CD4-positive, alpha-beta T cell (primary cell): ENCODE measurements around the gene CPNE2. TPM values are rescaled to one million over a fixed set of nuclear protein-coding genes. Genes with fewer than 3 reads are reported as not detected.

ENCODE experiments used
- ATAC-seq: fragments of 200-7000 bp; cut with Tn5 transposase; one replicate; pipeline ENCODE4 v1.10.0; 2022; ENCODE audit warnings: mild to moderate bottlenecking; ENCODE audit not compliant: poor library complexity
- CTCF ChIA-PET: fragments of 350-600 bp; sonication (Branson Sonifier 250); formaldehyde crosslinking; loops from one replicate; lab custom pipeline; 2021; ENCODE audit warnings: antibody characterized with exemption, inconsistent platforms; lab: Charles Lee
- POLR2A ChIA-PET: fragments of 350-600 bp; sonication (Branson Sonifier 250); formaldehyde crosslinking; loops from one replicate; lab custom pipeline; 2021; ENCODE audit warnings: antibody characterized with exemption, inconsistent platforms; lab: Charles Lee
- DNase-seq, 14 experiments: peaks; one replicate each; pipeline ENCODE4 v3.0.0-alpha.2; 2013 to 2020; ENCODE audit warnings: mixed read lengths in 2 of 14
- H3K27ac ChIP-seq, 2 donors: one replicate each; pipeline versions ENCODE4 v1.5.1 to v1.7.0; 2013; ENCODE audit warnings: low read length in 2 of 2, low read depth in 1 of 2, mild to moderate bottlenecking in 1 of 2
- H3K27me3 ChIP-seq, 2 experiments: 1 replicate in 1 of 2; 2 replicates in 1 of 2; pipeline versions ENCODE4 v1.6.1 to v1.7.0; 2013; ENCODE audit warnings: low read length in 2 of 2, control low read depth in 1 of 2, mild to moderate bottlenecking in 1 of 2, moderate library complexity in 1 of 2; ENCODE audit not compliant: insufficient read depth in 2 of 2, control insufficient read depth in 1 of 2
- H3K36me3 ChIP-seq: one replicate; pipeline ENCODE4 v1.6.1; 2013; ENCODE audit warnings: low read length, control low read depth; ENCODE audit not compliant: insufficient read depth
- H3K4me1 ChIP-seq: one replicate; pipeline ENCODE4 v1.6.1; 2013; ENCODE audit warnings: low read length, control low read depth; ENCODE audit not compliant: insufficient read depth
- H3K4me3 ChIP-seq: one replicate; pipeline ENCODE4 v1.5.1; 2013; ENCODE audit warnings: mild to moderate bottlenecking, low read length, moderate library complexity
- H3K9me3 ChIP-seq, 2 experiments: 1 replicate in 1 of 2; 2 replicates in 1 of 2; pipeline versions ENCODE4 v1.6.1 to v1.7.0; 2013; ENCODE audit warnings: low read length in 2 of 2, mild to moderate bottlenecking in 2 of 2, control low read depth in 1 of 2, moderate library complexity in 1 of 2; ENCODE audit not compliant: control insufficient read depth in 1 of 2, insufficient read depth in 1 of 2
- H3K27ac Mint-ChIP-seq: one replicate; pipeline ENCODE4 v1.8.0; 2020; ENCODE audit warnings: mixed read lengths
- H3K27me3 Mint-ChIP-seq: one replicate; pipeline ENCODE4 v1.8.0; 2021; ENCODE audit warnings: mixed read lengths
- H3K36me3 Mint-ChIP-seq: one replicate; pipeline ENCODE4 v1.8.0; 2021; ENCODE audit warnings: low read depth, mixed read lengths
- H3K4me1 Mint-ChIP-seq: one replicate; pipeline ENCODE4 v1.8.0; 2021; ENCODE audit warnings: low read depth, mixed read lengths
- H3K4me3 Mint-ChIP-seq: one replicate; pipeline ENCODE4 v1.8.0; 2020; ENCODE audit warnings: mild to moderate bottlenecking, mixed read lengths
- H3K9me3 Mint-ChIP-seq: one replicate; pipeline ENCODE4 v1.8.0; 2020; ENCODE audit warnings: mixed read lengths
- CTCF ChIP-seq: fragments of 200-600 bp; IDR thresholded peaks from one replicate; pipeline ENCODE4 v1.8.0; 2022; ENCODE audit warnings: antibody characterized with exemption, mild to moderate bottlenecking
- intact Hi-C, 2 experiments: fragments of 100-400 bp; cut with DNase I in 1 of 2; cut with micrococcal nuclease in 1 of 2; formaldehyde crosslinking; loops; one replicate each; pipeline versions ENCODE4 v1.15.1 to v1.9.0; 2023 to 2025; cut with DNase I, micrococcal nuclease
- total RNA-seq, 174 experiments: library from RNA in 2 of 174; stranded (reverse) in 2 of 174; gene quantifications; one replicate each; pipeline ENCODE4 v1.2.3 and lab custom pipeline; 2021 to 2026

The CPNE2 gene
- total RNA-seq, 2 experiments from 2014 or later, result 2.2 to 3.5 TPM

DNA sequence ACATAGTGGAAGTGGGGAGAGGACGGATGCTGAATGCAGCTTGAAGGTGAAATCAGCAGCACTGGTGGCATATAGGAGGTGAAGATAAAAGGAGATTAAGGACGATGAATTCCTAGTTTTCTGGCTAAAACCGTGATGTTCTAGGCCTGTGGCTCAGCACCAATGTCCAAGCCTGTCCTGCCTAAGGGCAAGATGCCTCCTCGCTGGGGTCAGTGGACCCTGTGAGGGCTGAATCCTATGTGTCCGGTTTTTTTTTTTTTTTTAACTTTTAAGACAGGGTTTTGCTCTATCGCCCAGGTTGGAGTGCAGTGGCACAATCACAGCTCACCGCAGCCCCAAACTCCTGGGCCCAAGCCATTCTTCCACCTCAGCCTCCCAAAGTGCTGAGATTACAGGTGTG, 12.8 kb downstream of the CPNE2 start:
- no peak for DNase-seq
- Mint-ChIP-seq H3K4me1 (peaks cover 22% of the 10 kb centered on the region), H3K27ac (no peak overlapping the region), H3K27me3 (no peaks in the 10 kb centered on the region), H3K4me3 (no peak overlapping the region), H3K9me3 (no peaks in the 10 kb centered on the region), H3K36me3 (no peaks in the 10 kb centered on the region)
- H3K4me3 ChIP-seq, result no peak overlapping the region
- TF ChIP-seq CTCF, result no peak
- intact Hi-C loops, result no loop called here
- ChIA-PET CTCF (no interaction called here), POLR2A (no interaction called here)
- H3K27me3 ChIP-seq, result no peaks in the 10 kb centered on the region
- no peaks in the 10 kb centered on the region for H3K9me3 ChIP-seq
- peaks cover 25% of the 10 kb centered on the region for H3K4me1 ChIP-seq
- no peak overlapping the region for H3K27ac ChIP-seq
- no peaks in the 10 kb centered on the region for H3K36me3 ChIP-seq
- no peak for ATAC-seq

DNA sequence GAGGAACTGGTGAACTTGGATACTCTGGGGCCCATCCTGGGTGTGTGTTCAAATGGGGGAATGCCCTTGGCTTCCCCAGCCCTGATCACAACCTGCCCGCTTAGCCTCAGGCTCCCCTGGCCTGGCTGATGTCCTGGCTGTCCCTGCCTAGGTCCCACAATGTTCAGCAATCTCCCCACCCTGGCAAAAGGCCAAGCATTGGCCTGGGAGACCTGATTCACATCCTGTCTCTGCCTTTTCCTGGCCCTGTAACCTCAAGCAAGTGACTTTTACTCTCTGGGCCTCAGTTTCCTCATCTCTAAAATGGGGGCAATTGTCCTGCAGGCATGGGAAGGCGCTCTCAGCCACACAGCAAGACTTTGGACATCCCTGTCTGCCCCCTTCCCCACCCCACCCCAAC, 14.4 kb downstream of the CPNE2 start:
- DNase-seq (no peak), ATAC-seq (no peak)
- Histone ChIP-seq H3K9me3 (no peaks in the 10 kb centered on the region), H3K36me3 (no peaks in the 10 kb centered on the region), H3K4me1 (peaks cover 25% of the 10 kb centered on the region), H3K27ac (no peak overlapping the region), H3K27me3 (no peaks in the 10 kb centered on the region), H3K4me3 (no peak overlapping the region)
- Mint-ChIP-seq H3K27me3 (no peaks in the 10 kb centered on the region), H3K4me1 (peaks cover 13% of the 10 kb centered on the region), H3K27ac (no peak overlapping the region), H3K4me3 (no peak overlapping the region), H3K9me3 (no peaks in the 10 kb centered on the region), H3K36me3 (no peaks in the 10 kb centered on the region)
- POLR2A ChIA-PET, result no interaction called here
- intact Hi-C loops, result no loop called here
- CTCF ChIA-PET, result no interaction called here
- no peak for TF ChIP-seq CTCF

DNA sequence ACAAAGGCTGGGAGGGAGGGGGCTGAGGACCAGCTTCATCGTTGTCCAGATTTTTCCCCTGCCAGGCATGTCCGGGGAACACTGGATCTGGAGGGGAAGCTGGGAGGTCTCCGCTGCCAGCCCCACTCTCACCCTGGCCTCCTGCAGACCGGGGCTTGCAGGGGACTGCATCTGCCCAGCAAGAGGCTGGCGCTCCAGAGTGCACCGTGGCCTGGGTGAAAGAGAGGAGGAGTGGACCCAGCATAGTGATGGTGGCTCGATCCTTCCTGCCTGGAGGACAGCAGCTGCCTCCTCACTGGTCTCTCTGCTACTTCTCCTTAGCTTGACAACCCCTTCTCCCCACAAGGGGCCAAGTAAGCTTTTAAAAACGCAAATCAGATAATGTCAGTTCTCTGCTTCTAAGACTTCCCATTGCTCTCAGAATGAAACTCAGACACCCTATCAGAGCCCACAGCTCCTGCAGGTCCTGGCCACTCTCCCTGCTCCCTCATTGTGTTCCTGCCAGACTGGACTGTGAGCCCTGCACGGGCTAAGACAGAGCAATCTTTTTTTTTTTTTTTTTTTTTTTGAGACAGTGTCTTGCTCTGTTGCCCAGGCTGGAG, 15.0 kb downstream of the CPNE2 start:
- H3K27ac Mint-ChIP-seq, result no peak overlapping the region

More for the DNA sequence above, 15.0 kb downstream of the CPNE2 start:
- ATAC-seq (no peak), DNase-seq (no peak)
- Mint-ChIP-seq H3K27me3 (no peaks in the 10 kb centered on the region), H3K9me3 (no peaks in the 10 kb centered on the region), H3K4me1 (peaks cover 13% of the 10 kb centered on the region), H3K4me3 (no peak overlapping the region), H3K36me3 (no peaks in the 10 kb centered on the region)
- no peaks in the 10 kb centered on the region for H3K27me3 ChIP-seq
- CTCF ChIA-PET, result no interaction called here
- intact Hi-C loops, result no loop called here
- peaks cover 25% of the 10 kb centered on the region for H3K4me1 ChIP-seq
- H3K9me3 ChIP-seq, result no peaks in the 10 kb centered on the region
- H3K4me3 ChIP-seq, result no peak overlapping the region
- H3K27ac ChIP-seq, result no peak overlapping the region
- H3K36me3 ChIP-seq, result no peaks in the 10 kb centered on the region
- TF ChIP-seq CTCF, result no peak
- POLR2A ChIA-PET, result no interaction called here
